SK-N-SH (cell line): ENCODE data around the gene TMEM132E. TPM values are rescaled to one million over a fixed set of nuclear protein-coding genes. Genes with fewer than 3 reads are reported as not detected.

ENCODE experiments used
- CTCF ChIA-PET: fragments of 300-600, 350-600 bp; formaldehyde crosslinking; extraction: SDS; loops from one replicate; lab custom pipeline; 2021; lab: Yijun Ruan, JAX
- POLR2A ChIA-PET: fragments of 350-600 bp; sonication (Branson Sonifier 250); formaldehyde crosslinking; extraction: SDS; loops from one replicate; lab custom pipeline; 2020; ENCODE audit warnings: antibody characterized with exemption, inconsistent platforms; lab: Yijun Ruan, JAX
- DNase-seq: peaks from one replicate; pipeline ENCODE4 v3.0.0; 2012
- H2AFZ ChIP-seq: fragments of 200-600 bp; sonication (generic); 2 replicates; pipeline ENCODE4 v1.8.1; 2016; ENCODE audit warnings: antibody characterized with exemption, mild to moderate bottlenecking, low read depth
- H3F3A ChIP-seq: fragments of 200-600 bp; sonication (generic); replicated peaks from 2 replicates; pipeline ENCODE3; 2016; ENCODE audit warnings: antibody characterized with exemption, mild to moderate bottlenecking; ENCODE audit not compliant: insufficient read depth
- H3K27ac ChIP-seq, 2 experiments: fragments of 200-500 bp in 1 of 2; fragments of 200-600 bp in 1 of 2; sonication (Bioruptor generic) in 1 of 2; sonication (generic), shearing (Covaris generic) in 1 of 2; 2 replicates each; pipeline versions ENCODE4 v1.5.1 to v1.6.1; 2014 to 2016; ENCODE audit warnings: low read depth in 2 of 2, inconsistent platforms in 1 of 2, low read length in 1 of 2, mild to moderate bottlenecking in 1 of 2, mixed read lengths in 1 of 2
- H3K27me3 ChIP-seq: fragments of 200-600 bp; sonication (generic), shearing (Covaris generic); 2 replicates; pipeline ENCODE4 v1.6.1; 2016; ENCODE audit warnings: mixed run types; ENCODE audit not compliant: insufficient read depth
- H3K36me3 ChIP-seq, 2 experiments: fragments of 200-500 bp in 1 of 2; fragments of 200-600 bp in 1 of 2; sonication (Bioruptor generic) in 1 of 2; sonication (generic) in 1 of 2; replicated peaks in 1 of 2; 2 replicates each; pipeline versions ENCODE3 to v1.5.1; 2014 to 2016; ENCODE audit warnings: low read length in 1 of 2, mild to moderate bottlenecking in 1 of 2; ENCODE audit not compliant: insufficient read depth in 2 of 2, control insufficient read depth in 1 of 2
- H3K4me1 ChIP-seq, 2 experiments: fragments of 200-500 bp in 1 of 2; fragments of 200-600 bp in 1 of 2; sonication (Bioruptor generic) in 1 of 2; sonication (generic), shearing (Covaris generic) in 1 of 2; 2 replicates each; pipeline versions ENCODE4 v1.5.1 to v1.6.1; 2014 to 2016; ENCODE audit warnings: low read depth in 1 of 2, low read length in 1 of 2, mixed run types in 1 of 2; ENCODE audit not compliant: insufficient read depth in 2 of 2, control insufficient read depth in 1 of 2
- H3K4me2 ChIP-seq: fragments of 200-600 bp; sonication (generic), shearing (Covaris generic); 2 replicates; pipeline ENCODE4 v1.6.1; 2017; ENCODE audit warnings: mixed run types
- H3K4me3 ChIP-seq, 2 experiments: fragments of 200-500 bp in 1 of 2; fragments of 200-600 bp in 1 of 2; sonication (Bioruptor generic) in 1 of 2; sonication (generic), shearing (Covaris generic) in 1 of 2; 2 replicates each; pipeline versions ENCODE4 v1.5.1 to v1.8.1; 2014 to 2016; ENCODE audit warnings: low read depth in 2 of 2, inconsistent platforms in 1 of 2, low read length in 1 of 2, mild to moderate bottlenecking in 1 of 2, mixed read lengths in 1 of 2, moderate library complexity in 1 of 2
- H3K79me2 ChIP-seq: fragments of 200-600 bp; sonication (generic); 2 replicates; pipeline ENCODE4 v1.8.1; 2017; ENCODE audit warnings: mild to moderate bottlenecking; ENCODE audit not compliant: insufficient read depth
- H3K9ac ChIP-seq: fragments of 200-600 bp; sonication (generic); 2 replicates; pipeline ENCODE4 v1.6.1; 2017; ENCODE audit warnings: mixed run types
- H3K9me2 ChIP-seq: fragments of 200-600 bp; sonication (generic); 2 replicates; pipeline ENCODE4 v1.6.1; 2017; ENCODE audit warnings: mixed run types
- H3K9me3 ChIP-seq: fragments of 200-600 bp; sonication (generic); 2 replicates; pipeline ENCODE4 v1.6.1; 2017; ENCODE audit warnings: mixed run types, mild to moderate bottlenecking, moderate library complexity
- H4K20me1 ChIP-seq: fragments of 200-600 bp; sonication (generic); 2 replicates; pipeline ENCODE4 v1.6.1; 2017; ENCODE audit warnings: mild to moderate bottlenecking, mixed run types; ENCODE audit not compliant: insufficient read depth
- CHD2 ChIP-seq: fragments of 150-350 bp; IDR thresholded peaks from 2 replicates; pipeline ENCODE4 v1.6.1; 2018; ENCODE audit warnings: low read length; ENCODE audit not compliant: partially characterized antibody
- CTCF ChIP-seq: fragments of 200-600 bp; sonication (generic); IDR thresholded peaks from 2 replicates; pipeline ENCODE4 v1.6.1; 2017; ENCODE audit warnings: antibody characterized with exemption, mild to moderate bottlenecking, moderate library complexity
- ELF1 ChIP-seq: IDR thresholded peaks from 2 replicates; pipeline ENCODE4 v1.4.0; 2012
- EP300 ChIP-seq, 2 experiments: IDR thresholded peaks; 2 replicates each; pipeline versions ENCODE4 v1.4.0 to v1.6.1; 2012; ENCODE audit warnings: borderline replicate concordance in 1 of 2, low read depth in 1 of 2, low read length in 1 of 2
- EZH2phosphoT487 ChIP-seq: fragments of 200-600 bp; sonication (generic); IDR thresholded peaks from 2 replicates; pipeline ENCODE4 v1.6.1; 2017; ENCODE audit warnings: low read depth, mixed run types, mild to moderate bottlenecking, antibody characterized with exemption, moderate library complexity, borderline replicate concordance
- FOSL2 ChIP-seq: IDR thresholded peaks from 2 replicates; pipeline ENCODE4 v1.4.0; 2012; ENCODE audit warnings: low read depth, mild to moderate bottlenecking, moderate library complexity, borderline replicate concordance
- FOXJ3 ChIP-seq: sonication (generic); formaldehyde crosslinking; IDR thresholded peaks from 2 replicates; pipeline ENCODE4 v1.5.1; 2020; ENCODE audit warnings: mild to moderate bottlenecking, missing genetic modification reagents
- FOXM1 ChIP-seq: IDR thresholded peaks from 2 replicates; pipeline ENCODE4 v1.4.0; 2012; ENCODE audit warnings: low read depth, mild to moderate bottlenecking
- GABPA ChIP-seq: IDR thresholded peaks from 2 replicates; pipeline ENCODE4 v1.4.0; 2012; ENCODE audit warnings: low read depth, mild to moderate bottlenecking
- JUND ChIP-seq: IDR thresholded peaks from 2 replicates; pipeline ENCODE4 v1.4.0; 2012
- MXI1 ChIP-seq: IDR thresholded peaks from 2 replicates; pipeline ENCODE4 v1.6.1; 2012; ENCODE audit warnings: mild to moderate bottlenecking, low read depth, low read length, improper control_type of control experiment
- NRF1 ChIP-seq: IDR thresholded peaks from 2 replicates; pipeline ENCODE4 v1.6.1; 2012; ENCODE audit warnings: low read depth, mild to moderate bottlenecking, low read length
- POLR2AphosphoS5 ChIP-seq: IDR thresholded peaks from 2 replicates; pipeline ENCODE4 v1.6.1; 2012; ENCODE audit warnings: low read depth, low read length
- RCOR1 ChIP-seq: fragments of 150-350 bp; IDR thresholded peaks from 2 replicates; pipeline ENCODE4 v1.6.1; 2017; ENCODE audit warnings: antibody characterized with exemption, low read length
- RXRA ChIP-seq: IDR thresholded peaks from 2 replicates; pipeline ENCODE4 v1.4.0; 2012; ENCODE audit warnings: low read depth, mild to moderate bottlenecking, borderline replicate concordance
- SMC3 ChIP-seq: IDR thresholded peaks from 2 replicates; pipeline ENCODE4 v1.6.1; 2012; ENCODE audit warnings: low read depth, low read length, improper control_type of control experiment
- TEAD4 ChIP-seq: IDR thresholded peaks from 2 replicates; pipeline ENCODE4 v1.4.0; 2012; ENCODE audit warnings: mild to moderate bottlenecking, borderline replicate concordance; ENCODE audit not compliant: insufficient read depth
- USF1 ChIP-seq: IDR thresholded peaks from 2 replicates; pipeline ENCODE4 v1.4.0; 2012; ENCODE audit warnings: low read depth, borderline replicate concordance
- YY1 ChIP-seq: IDR thresholded peaks from 2 replicates; pipeline ENCODE4 v1.4.0; 2012; ENCODE audit warnings: low read depth, mild to moderate bottlenecking
- ZBTB33 ChIP-seq: IDR thresholded peaks from 2 replicates; pipeline ENCODE4 v1.4.0; 2012; ENCODE audit warnings: low read depth, borderline replicate concordance
- WGBS: methylation state at CpG from one replicate; pipeline ENCODE4 v1.1.6; 2017; ENCODE audit warnings: low lambda C conversion rate; 5-methylcytosine and 5-hydroxymethylcytosine counted together
- polyA plus RNA-seq, 3 experiments: library from polyadenylated mRNA; depleted of rRNA; stranded (reverse); fragments of >200 nt; gene quantifications; 2 replicates each; pipeline ENCODE4 v1.2.3, GENCODE V29; 2012
- TF ChIP-seq, protein P1 (sequence below): IDR thresholded peaks from 2 replicates; pipeline ENCODE4 v1.6.1; 2012; ENCODE audit warnings: mild to moderate bottlenecking, low read depth, low read length, moderate library complexity
- TF ChIP-seq, protein P2 (sequence below): IDR thresholded peaks from 2 replicates; pipeline ENCODE4; 2012
- TF ChIP-seq, protein P3 (sequence below): fragments of 150-350 bp; IDR thresholded peaks from 2 replicates; pipeline ENCODE4 v1.6.1; 2016; ENCODE audit warnings: mild to moderate bottlenecking, low read depth, low read length

The TMEM132E gene
- polyA plus RNA-seq, 1 of the 3 experiments (the other 2 are of a cell fraction), result not detected

GRCh38 chr17:34542700-34543336 is 36.6 kb upstream of the TMEM132E start:
- Histone ChIP-seq H3K27me3 (no peaks in the 10 kb centered on the region; the same call in 1 of the 2 replicates), H3K4me1 (no peaks in the 10 kb centered on the region), H3K9ac (no peak overlapping the region), H3K9me3 (no peaks in the 10 kb centered on the region), H3F3A (no peaks in the 10 kb centered on the region), H3K9me2 (no peaks in the 10 kb centered on the region), H4K20me1 (no peaks in the 10 kb centered on the region), H3K4me3 (peak overlapping the region in 1 of 2 experiments; percentile 46; a peak in 1 of 4 replicates), H3K36me3 (no peaks in the 10 kb centered on the region), H3K79me2 (no peaks in the 10 kb centered on the region), H3K27ac (no peak overlapping the region), H2AFZ (no peak overlapping the region), H3K4me2 (no peak overlapping the region)
- ChIA-PET CTCF (interaction anchor here (0.5 to 5.5 kb wide), 70 partner anchors 9 to 577 kb away, joined by 3 to 69 read pairs (median 4); partner anchors contain the start of genes RAD51D and TMEM132E), POLR2A (no interaction called here)
- WGBS, result 10% methylated on average over 8 of the region's 8 CpGs
- DNase-seq, result peak; percentile 47
- no peak for TF ChIP-seq CHD2
- no peak for TF ChIP-seq RCOR1
- no peak for TF ChIP-seq TEAD4
- TF ChIP-seq ELF1, result no peak
- TF ChIP-seq EZH2phosphoT487, result no peak
- TF ChIP-seq ZBTB33, result no peak
- TF ChIP-seq GABPA, result no peak
- TF ChIP-seq FOXJ3 (CRISPR knock-in tag), result no peak
- TF ChIP-seq RXRA, result no peak
- TF ChIP-seq CTCF, result peak; percentile 94
- TF ChIP-seq, protein P1, sequence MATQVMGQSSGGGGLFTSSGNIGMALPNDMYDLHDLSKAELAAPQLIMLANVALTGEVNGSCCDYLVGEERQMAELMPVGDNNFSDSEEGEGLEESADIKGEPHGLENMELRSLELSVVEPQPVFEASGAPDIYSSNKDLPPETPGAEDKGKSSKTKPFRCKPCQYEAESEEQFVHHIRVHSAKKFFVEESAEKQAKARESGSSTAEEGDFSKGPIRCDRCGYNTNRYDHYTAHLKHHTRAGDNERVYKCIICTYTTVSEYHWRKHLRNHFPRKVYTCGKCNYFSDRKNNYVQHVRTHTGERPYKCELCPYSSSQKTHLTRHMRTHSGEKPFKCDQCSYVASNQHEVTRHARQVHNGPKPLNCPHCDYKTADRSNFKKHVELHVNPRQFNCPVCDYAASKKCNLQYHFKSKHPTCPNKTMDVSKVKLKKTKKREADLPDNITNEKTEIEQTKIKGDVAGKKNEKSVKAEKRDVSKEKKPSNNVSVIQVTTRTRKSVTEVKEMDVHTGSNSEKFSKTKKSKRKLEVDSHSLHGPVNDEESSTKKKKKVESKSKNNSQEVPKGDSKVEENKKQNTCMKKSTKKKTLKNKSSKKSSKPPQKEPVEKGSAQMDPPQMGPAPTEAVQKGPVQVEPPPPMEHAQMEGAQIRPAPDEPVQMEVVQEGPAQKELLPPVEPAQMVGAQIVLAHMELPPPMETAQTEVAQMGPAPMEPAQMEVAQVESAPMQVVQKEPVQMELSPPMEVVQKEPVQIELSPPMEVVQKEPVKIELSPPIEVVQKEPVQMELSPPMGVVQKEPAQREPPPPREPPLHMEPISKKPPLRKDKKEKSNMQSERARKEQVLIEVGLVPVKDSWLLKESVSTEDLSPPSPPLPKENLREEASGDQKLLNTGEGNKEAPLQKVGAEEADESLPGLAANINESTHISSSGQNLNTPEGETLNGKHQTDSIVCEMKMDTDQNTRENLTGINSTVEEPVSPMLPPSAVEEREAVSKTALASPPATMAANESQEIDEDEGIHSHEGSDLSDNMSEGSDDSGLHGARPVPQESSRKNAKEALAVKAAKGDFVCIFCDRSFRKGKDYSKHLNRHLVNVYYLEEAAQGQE, result no peak
- TF ChIP-seq FOXM1, result no peak
- TF ChIP-seq MXI1, result no peak
- no peak for TF ChIP-seq USF1
- no peak for TF ChIP-seq POLR2AphosphoS5
- TF ChIP-seq, protein P2, sequence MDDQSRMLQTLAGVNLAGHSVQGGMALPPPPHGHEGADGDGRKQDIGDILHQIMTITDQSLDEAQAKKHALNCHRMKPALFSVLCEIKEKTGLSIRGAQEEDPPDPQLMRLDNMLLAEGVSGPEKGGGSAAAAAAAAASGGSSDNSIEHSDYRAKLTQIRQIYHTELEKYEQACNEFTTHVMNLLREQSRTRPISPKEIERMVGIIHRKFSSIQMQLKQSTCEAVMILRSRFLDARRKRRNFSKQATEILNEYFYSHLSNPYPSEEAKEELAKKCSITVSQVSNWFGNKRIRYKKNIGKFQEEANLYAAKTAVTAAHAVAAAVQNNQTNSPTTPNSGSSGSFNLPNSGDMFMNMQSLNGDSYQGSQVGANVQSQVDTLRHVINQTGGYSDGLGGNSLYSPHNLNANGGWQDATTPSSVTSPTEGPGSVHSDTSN, result no peak
- TF ChIP-seq JUND, result no peak
- TF ChIP-seq YY1, result no peak
- TF ChIP-seq FOSL2, result no peak
- TF ChIP-seq, protein P3, sequence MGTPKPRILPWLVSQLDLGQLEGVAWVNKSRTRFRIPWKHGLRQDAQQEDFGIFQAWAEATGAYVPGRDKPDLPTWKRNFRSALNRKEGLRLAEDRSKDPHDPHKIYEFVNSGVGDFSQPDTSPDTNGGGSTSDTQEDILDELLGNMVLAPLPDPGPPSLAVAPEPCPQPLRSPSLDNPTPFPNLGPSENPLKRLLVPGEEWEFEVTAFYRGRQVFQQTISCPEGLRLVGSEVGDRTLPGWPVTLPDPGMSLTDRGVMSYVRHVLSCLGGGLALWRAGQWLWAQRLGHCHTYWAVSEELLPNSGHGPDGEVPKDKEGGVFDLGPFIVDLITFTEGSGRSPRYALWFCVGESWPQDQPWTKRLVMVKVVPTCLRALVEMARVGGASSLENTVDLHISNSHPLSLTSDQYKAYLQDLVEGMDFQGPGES, result no peak
- peak; percentile 63 for TF ChIP-seq SMC3
- TF ChIP-seq EP300 (IDR thresholded peaks at IDR 0.05; ENCODE audit: borderline replicate concordance in 1 of 2, low read depth in 1 of 2, low read length in 1 of 2), result no peak
- TF ChIP-seq NRF1, result no peak
